ENCODE results near the gene CDH4. TPM values are rescaled to one million over a fixed set of nuclear protein-coding genes. Genes with fewer than 3 reads are reported as not detected.

Gene CDH4
- total RNA-seq, 2 donors from 2014 or later: 0.07 to 0.94 TPM

DNA sequence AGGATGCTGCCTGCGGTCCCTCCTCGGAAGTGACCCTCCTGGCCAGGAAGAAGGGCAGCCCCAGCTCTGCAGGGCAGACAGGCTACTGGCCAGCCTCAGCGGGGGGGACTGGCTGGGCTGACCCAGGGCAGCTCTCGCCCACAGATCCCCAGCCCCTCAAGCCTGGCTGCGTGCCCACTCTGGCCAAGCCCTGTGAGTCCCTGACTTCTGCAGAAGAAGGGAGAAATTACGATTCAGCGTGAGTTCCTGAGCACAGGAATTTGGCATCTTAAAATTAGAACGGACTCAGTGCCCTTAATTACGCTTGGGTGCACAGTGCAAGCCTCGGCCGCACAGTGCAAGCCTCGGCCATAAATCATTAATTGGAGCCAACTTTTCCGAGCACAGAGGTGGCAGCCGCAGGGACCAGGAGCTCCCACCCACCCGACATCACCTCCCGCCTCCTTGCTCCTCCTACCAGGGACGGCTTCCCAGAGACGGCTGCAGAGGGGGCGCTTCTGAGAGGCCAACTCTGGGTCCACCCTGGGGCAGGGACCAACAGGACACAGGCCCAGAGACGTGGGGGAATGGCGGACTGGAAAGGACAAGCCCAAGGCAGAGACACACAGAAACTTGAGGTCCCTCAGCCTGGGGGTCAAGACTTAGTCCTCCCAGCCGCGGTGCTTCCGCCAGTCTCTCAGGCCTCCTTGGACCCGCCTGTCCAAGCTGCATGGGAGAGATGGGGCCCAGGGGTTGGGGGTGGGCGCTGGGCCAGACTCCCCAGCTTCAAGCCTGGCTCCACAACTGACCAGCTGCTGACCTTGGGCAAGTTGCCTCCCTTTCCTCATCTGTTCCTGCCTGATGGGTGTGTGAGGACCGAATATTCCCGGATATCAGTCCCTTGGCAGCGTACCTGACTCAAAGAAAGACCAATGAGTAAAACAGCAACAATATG is 648.2 kb downstream of the CDH4 start:
- Histone ChIP-seq H3K27me3 (no peaks in the 10 kb centered on the region), H3K27ac (no peak overlapping the region), H3K4me1 (no peaks in the 10 kb centered on the region), H3K4me3 (no peak overlapping the region), H3K9me3 (no peaks in the 10 kb centered on the region), H3K36me3 (no peaks in the 10 kb centered on the region)
- no peak for DNase-seq (ENCODE audit: low spot score)
- TF ChIP-seq, protein P1, sequence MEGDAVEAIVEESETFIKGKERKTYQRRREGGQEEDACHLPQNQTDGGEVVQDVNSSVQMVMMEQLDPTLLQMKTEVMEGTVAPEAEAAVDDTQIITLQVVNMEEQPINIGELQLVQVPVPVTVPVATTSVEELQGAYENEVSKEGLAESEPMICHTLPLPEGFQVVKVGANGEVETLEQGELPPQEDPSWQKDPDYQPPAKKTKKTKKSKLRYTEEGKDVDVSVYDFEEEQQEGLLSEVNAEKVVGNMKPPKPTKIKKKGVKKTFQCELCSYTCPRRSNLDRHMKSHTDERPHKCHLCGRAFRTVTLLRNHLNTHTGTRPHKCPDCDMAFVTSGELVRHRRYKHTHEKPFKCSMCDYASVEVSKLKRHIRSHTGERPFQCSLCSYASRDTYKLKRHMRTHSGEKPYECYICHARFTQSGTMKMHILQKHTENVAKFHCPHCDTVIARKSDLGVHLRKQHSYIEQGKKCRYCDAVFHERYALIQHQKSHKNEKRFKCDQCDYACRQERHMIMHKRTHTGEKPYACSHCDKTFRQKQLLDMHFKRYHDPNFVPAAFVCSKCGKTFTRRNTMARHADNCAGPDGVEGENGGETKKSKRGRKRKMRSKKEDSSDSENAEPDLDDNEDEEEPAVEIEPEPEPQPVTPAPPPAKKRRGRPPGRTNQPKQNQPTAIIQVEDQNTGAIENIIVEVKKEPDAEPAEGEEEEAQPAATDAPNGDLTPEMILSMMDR (IDR thresholded peaks at IDR 0.05): no peak

DNA sequence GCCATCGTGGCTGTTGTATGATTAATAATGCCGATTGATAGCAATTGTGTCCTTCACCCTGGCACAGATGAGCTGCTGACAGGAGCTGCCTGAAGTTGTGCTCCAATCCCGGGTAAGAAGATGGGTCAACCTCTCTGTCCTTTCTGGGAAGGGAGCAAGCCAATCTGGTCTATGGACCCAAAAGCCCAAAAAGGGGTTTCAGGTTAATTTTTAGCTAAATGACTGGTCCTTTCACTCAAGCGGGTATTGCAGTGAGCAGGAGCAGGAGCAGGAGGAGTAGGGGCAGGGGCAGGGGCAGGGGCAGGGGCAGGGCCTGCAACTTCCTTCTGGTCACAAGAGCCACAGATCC is 648.9 kb downstream of the CDH4 start:
- no peaks in the 10 kb centered on the region for H3K36me3 ChIP-seq
- no peaks in the 10 kb centered on the region for H3K9me3 ChIP-seq
- TF ChIP-seq, protein P1 (IDR thresholded peaks at IDR 0.05): no peak
- H3K4me1 ChIP-seq: no peaks in the 10 kb centered on the region
- H3K4me3 ChIP-seq: no peak overlapping the region
- DNase-seq (ENCODE audit: low spot score): no peak
- no peak overlapping the region for H3K27ac ChIP-seq
- no peaks in the 10 kb centered on the region for H3K27me3 ChIP-seq

GRCh38 chr20:61901392-61902220 is 649.5 kb downstream of the CDH4 start:
- no peak for DNase-seq (ENCODE audit: low spot score)
- Histone ChIP-seq H3K9me3 (no peaks in the 10 kb centered on the region), H3K27me3 (no peaks in the 10 kb centered on the region), H3K27ac (no peak overlapping the region), H3K4me3 (no peak overlapping the region), H3K4me1 (no peaks in the 10 kb centered on the region), H3K36me3 (no peaks in the 10 kb centered on the region)
- TF ChIP-seq, protein P1 (IDR thresholded peaks at IDR 0.05): no peak

GRCh38 chr20:61902221-61902869 is 650.3 kb downstream of the CDH4 start:
- Histone ChIP-seq H3K27me3 (no peaks in the 10 kb centered on the region), H3K27ac (no peak overlapping the region), H3K4me1 (no peaks in the 10 kb centered on the region), H3K36me3 (no peaks in the 10 kb centered on the region), H3K9me3 (no peaks in the 10 kb centered on the region), H3K4me3 (no peak overlapping the region)
- DNase-seq (ENCODE audit: low spot score): no peak
- TF ChIP-seq, protein P1 (IDR thresholded peaks at IDR 0.05): no peak

DNA sequence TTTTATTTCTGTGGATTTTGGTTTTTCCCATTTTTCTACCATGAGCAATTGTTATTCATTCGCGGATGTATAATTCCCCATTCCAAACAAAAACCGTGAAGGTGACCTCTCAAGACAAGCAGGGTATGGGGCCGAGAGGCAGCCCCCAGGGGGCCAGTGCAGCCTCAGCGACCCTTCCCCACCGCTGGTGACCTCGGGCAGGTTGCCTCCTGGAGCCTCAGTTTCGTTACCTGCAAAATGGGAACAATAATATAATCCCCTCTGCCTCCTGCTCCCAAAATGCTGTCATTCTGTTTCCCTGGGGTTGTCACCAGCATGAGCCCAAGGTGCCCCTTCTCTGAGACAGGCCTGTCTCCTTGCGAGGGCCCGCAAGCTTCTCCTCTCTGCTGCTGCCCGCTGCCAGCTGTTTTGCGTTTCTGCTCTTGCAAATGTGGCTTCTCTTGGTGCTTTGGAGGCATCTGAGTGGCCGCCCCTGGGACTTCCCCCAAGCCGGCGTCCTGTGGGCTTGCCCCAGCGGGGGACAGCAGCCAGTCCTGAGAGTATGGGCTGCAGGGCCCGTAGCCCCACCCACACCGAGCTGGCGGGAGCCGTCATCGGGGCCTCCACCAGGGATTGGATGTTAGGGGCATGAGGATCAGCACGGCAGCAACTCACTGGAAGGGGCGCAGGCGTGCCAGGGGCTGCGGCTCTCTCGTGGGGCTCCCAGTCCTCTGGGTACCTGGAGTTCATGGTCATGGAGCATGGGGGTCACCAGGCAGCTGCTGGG is 651.7 kb downstream of the CDH4 start:
- no peaks in the 10 kb centered on the region for H3K27me3 ChIP-seq

More for the DNA sequence above, 651.7 kb downstream of the CDH4 start:
- H3K9me3 ChIP-seq: no peaks in the 10 kb centered on the region
- H3K27ac ChIP-seq: no peak overlapping the region
- H3K4me3 ChIP-seq: no peak overlapping the region
- DNase-seq (ENCODE audit: low spot score): no peak
- H3K4me1 ChIP-seq: no peaks in the 10 kb centered on the region
- no peaks in the 10 kb centered on the region for H3K36me3 ChIP-seq
- TF ChIP-seq, protein P1 (IDR thresholded peaks at IDR 0.05): no peak
